ENCODE data around the gene ABLIM1.

Gene ABLIM1

GRCh38 chr10:114645706-114646105 lies 12.4 kb downstream of the ABLIM1 start:
- no peak for DNase-seq

GRCh38 chr10:114643158-114643557 lies 14.9 kb downstream of the ABLIM1 start:
- DNase-seq, result no peak

DNA sequence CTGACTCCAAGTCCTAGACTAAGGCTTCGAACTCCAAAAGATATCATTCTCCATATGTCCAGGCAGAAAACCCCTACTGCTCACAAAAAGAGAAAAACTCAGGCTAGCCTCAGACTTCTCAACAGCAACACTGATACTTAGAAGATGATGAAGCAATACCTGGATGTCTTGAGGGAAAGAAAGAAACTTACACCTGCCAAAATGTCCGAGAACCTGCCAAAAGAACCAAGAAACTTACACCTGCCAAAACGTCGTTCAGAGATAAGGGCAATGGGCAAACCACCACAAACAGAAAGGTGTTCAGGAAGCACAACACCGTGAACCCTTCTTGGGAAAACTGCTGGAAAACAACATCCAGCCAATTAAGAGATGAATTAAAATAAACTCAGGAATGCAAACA lies 15.3 kb downstream of the ABLIM1 start:
- DNase-seq, result no peak

DNA sequence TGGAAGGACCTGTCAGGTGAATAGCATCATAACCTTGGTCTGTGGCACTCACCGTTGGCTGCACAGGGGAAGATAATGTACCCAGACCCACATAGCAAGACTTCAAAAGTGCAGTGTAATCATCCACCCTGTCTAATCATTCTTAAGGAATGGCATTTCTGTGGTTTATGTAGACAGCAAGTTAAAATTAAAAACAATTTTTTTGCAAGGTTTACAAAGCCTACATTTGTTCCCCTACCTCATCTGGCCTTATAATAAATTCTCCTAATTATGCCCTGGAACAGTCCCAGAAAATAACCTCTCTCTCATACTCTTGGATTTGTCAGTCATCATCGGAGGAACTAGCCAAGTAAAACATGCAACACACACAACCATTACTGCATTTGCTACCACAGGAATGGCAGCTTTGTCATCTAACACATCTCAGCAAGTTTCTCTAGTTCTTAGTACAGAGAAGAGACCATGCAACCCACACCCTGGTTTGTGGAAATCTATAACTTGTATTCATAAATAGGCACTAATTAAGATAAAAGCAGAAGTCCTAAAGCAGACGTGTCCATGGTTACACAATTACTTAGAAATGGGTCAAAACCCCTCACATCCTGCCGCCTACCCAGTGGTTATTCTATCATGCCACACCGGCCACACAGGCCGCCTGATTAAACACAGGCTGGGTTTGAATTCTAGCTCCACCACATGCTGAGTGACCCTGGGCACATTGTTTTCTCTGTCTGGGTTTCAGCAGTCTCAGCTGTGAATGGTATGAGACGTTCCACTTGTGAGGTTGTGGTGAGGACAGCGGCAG lies 19.1 kb downstream of the ABLIM1 start:
- no peak for DNase-seq

GRCh38 chr10:114635797-114636550 lies 22.1 kb downstream of the ABLIM1 start:
- DNase-seq, result no peak

- DNase-seq, result no peak
These were observed 23.0 kb downstream of the ABLIM1 start for GRCh38 chr10:114635101-114635500.

- no peak for DNase-seq
These were observed 23.5 kb downstream of the ABLIM1 start for GRCh38 chr10:114634609-114634979.

DNA sequence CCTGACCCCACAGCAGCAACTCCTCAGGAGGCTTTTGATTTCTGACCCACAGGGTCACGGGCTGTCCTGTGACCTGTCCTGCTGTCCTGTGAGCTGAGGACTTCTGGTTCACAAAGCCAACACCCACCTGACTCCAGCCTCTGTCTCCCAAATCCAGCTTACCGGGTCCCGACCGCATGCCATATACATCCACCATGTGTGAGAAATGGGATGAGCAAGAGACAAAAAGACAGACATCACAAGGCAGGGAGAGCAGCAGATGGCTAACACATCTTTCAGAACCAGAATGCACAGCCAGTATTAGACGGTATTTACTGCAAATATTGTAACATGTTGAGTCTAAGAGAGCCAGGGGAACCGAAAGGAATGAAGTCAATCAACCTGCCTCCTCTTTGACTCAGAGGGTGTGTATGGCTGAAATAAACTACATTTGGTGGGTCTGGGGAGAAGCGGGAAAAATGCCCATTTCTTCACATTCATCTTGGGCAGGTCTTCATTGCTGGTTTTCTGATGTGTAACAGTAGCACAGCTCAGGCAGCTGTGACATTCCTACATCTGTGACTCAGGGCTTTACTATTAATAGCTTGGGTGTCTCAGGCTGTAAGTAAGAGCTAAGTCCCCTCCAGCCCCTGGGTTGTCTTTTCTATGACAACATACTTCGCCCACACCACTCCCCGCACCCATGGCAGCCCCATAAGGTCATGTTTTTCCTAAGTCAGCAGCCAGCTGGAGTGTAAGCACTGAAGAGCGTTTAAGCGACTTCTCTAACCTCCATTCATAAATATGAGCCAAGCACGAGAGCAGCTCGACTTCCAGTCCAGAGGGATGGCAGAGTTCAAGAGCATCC lies 25.0 kb downstream of the ABLIM1 start:
- no peak for DNase-seq

- no peak for DNase-seq
These were observed 26.2 kb downstream of the ABLIM1 start for GRCh38 chr10:114631666-114632417.

DNA sequence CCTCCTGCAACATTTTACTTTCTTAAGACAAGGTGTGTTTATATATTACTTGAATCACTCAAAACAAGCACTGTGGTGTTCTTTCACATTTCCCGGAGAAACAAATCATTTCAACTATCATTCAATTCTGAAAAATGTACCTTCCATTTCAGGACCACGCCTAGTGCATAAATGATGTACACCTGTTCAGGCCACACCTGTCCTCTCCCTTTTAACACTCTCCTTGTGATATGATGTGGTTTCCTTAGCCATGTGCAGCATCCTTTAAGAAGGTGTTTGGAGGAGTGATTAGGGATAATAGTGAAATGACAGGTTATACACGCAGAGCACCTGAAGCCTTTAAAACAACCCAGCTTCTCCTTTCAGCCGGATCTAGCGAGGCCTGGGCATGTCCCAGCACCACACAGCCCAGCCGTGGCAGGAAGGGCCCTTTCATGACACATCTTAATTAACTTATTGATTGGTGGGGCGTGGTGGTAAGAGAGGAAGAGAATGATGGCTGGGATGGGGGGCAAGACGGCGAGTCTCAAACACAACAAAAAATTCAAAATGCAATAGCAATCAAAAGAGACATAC lies 26.9 kb downstream of the ABLIM1 start:
- DNase-seq, result no peak

DNA sequence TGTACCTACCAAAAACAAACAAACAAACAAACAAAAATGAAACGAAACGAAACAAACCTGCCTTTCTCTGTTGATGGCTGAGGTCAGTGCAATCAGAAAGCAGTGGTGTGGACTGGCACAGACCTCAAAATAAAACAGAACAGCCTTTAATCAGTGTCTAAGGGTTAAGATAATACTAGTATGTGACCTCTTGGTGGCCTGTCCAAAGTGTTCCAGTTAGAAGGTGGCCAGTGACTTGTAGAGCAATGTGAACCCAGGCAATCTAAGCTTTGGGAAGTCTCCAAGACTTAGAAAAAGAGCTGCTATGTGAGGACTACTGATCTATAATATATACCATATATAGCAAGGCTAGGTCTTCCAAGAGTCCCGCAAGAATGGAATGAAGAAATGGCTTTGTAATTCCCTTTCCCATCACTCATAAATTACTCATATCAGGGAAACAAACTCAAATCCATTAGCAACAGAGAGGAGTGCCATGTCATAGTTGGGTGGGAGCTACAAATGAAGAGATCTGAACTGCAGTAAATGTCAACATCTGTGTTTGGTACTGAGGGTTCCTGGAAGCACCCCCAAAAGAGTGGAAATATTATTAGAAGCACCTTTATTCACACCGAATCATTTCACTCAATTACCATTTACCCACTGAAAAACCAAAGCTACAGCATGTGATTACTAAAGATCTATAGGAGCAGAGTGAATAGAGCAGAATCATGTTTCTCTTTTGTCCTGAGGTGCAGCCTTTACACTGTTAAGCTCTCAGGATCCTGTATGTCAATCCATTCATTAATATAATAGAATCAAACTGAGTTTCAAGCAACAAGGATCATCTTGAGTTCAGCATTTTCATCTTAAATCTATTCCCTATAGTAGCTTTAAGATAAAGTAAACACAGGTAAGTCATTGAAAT lies 28.0 kb downstream of the ABLIM1 start:
- DNase-seq, result no peak

DNA sequence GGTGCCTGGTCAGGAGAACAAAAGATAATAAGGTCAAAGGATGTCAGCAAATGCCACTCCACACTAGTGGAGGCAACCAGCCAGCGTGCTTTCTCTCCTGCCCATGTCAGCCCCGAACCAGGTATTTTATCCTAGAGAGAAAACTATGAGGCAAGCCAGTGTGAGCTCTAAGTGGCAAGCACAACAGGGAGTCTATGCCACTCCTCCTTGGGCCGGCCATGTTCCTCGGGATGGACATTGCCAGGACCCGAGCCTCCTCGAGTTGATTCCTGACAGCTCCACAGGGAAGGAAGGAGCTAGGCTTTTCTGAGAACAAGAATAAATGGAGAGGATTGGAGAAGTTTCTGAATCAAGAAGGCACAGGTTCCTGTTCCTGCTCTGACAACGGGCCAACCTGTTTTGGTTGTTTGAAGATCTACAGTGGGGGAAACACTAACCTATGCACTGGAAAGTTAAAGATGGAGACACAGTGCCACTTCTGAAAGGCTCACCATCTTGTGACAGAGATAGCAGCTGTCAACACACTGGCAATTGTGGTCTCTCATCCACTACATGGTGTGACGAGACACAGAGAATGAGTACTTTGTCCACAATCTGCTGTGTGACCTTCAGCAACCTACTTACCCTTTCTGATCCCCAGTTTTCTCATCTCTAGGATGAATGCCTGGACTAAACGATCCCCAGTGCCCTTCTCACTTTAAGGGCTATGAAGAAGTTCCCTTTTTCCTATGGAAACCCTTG lies 28.8 kb downstream of the ABLIM1 start:
- DNase-seq, result no peak

GRCh38 chr10:114628106-114628505 lies 30.0 kb downstream of the ABLIM1 start:
- DNase-seq, result no peak

GRCh38 chr10:114626841-114627240 lies 31.2 kb downstream of the ABLIM1 start:
- no peak for DNase-seq

GRCh38 chr10:114624951-114625780 lies 32.9 kb downstream of the ABLIM1 start:
- no peak for DNase-seq

DNA sequence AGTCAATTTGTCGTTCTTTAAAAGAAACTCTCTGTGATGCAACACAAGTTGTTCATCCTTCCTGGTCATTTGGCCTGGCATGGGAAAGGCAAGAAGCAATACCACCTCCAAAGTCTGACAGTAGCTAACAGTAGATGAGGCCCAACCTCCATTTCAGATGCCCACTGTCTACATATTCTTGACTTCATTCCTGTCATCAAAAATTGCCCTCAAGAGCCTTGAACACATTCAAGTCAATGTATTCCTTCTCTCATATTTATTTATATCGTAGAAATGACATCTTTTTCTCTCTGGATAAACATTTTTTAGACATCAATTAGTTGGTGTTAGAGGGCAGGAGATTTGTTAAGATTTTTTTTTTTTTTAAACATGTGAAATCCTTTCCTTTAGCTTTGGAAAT lies 33.7 kb downstream of the ABLIM1 start:
- DNase-seq, result no peak

- no peak for DNase-seq
These were observed 34.3 kb downstream of the ABLIM1 start for GRCh38 chr10:114623661-114624294.

GRCh38 chr10:114623155-114623554 lies 34.9 kb downstream of the ABLIM1 start:
- DNase-seq, result no peak

- no peak for DNase-seq
These were observed 39.4 kb downstream of the ABLIM1 start for GRCh38 chr10:114618722-114619121.
